Muscle of back (tissue), 11 donors: ENCODE data around the gene IL24. TPM values are rescaled to one million over a fixed set of nuclear protein-coding genes. Genes with fewer than 3 reads are reported as not detected.

ENCODE experiments used
- DNase-seq, 3 donors: peaks; one replicate each; pipeline versions ENCODE4 v3.0.0 to v3.0.0-alpha.2; 2013
- polyA plus RNA-seq, 10 donors: library from polyadenylated mRNA; unstranded; fragments of 120-200 nt; gene quantifications; one replicate each; pipeline ENCODE4 v1.2.1, GENCODE V29; 2013; ENCODE audit not compliant: insufficient read length in 10 of 10

IL24 gene
- polyA plus RNA-seq, 10 donors = 0.10 to 1.6 (median 0.16) TPM; not detected in 2

DNA sequence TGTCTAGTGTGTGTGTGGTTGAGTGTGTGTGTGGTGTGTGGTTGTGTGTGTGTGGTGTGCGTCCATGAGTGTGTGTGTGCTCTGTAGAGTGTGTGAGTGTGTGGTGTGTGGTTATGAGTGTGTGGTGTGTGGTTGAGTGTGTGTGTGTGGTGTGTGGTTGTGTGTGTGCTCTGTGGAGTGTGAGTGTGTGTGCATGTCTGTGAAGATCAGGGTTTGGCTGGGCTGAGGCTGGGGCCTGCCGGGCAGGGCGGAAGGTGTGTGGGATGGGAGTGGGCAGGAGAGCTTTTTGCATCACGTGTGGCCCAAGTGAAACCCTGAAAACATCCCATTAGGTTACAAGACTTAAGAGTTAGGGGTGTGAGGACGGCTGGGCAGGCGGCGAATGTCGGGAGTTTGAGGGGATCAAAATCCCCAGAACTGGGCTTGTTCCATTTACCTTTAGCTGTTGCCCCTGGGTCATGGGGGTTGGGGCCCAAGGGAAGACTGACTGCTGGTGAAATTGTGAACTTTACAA, 27.4 kb downstream of the IL24 start:
- DNase-seq = no peak

DNA sequence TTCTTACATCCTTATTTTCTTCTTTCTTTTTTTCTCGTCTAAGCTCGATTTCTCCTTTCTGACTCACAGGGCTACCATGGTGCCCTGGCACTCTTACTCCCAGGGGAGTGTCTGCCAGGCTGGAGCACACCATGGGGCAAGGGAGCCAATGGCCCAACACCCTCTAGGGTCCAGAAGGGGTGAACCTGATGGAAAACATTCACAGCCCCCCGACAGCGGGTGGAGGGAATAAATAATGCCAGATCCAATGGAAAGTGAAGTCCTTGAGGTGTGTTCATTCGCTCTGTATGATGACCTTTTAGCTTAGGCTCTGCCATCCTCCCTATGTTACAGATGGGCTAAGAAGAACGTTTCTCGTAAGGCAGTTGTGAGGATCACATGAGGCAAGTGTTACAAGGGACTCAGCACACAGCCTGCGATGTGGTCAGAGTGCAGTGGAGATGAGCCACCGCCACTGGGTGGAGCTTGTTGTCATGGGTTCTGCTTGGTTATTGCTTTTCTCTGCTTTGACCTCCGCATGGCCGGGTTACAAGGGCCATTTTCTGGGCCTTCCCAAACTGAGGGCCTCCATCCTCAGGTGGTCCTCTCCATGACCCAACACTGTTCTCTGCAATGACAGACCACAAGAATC, 28.0 kb downstream of the IL24 start:
- DNase-seq = peak in 1 of 3 donors; percentile 46

DNA sequence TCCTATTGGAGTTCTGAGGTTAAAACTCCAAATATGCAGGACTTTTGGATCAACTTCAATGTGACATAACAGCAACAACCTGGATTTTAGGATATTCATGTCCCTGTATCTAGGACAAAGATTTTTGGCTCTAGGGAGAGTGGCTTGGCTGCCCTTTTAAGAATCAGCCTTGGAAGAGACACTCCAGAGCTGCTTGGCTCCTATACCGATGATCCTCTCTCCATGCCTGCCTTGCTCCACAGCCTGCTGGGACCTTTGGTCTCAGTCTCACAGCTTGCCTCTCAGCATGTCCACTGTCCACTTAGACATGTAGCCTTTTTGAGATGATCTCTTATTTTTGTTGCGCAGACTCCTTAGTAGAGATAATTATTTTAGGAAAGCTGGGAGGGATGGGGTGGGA, 29.0 kb downstream of the IL24 start:
- DNase-seq = no peak

DNA sequence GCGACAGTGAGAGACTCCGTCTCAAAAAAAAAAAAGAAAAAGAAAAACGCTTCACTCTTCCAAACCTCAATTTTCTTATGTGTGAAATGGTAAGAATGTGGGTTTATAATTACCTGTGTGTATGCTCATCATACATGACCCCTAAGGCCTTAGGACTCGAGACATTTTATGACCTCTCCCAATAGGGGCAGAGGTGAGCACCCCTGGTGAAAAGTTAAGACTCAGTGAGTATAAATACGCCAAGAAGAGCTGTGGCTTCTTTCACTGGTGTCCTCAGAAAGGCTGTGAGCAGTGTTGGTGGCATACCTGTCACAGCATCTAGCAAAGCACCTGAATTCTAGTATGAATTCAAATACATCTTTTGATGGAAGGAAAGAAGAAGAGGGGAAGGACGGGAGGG, 32.3 kb downstream of the IL24 start:
- DNase-seq = no peak

- DNase-seq = no peak
Measured at GRCh38 chr1:206930210-206930798, 33.1 kb downstream of the IL24 start.

DNA sequence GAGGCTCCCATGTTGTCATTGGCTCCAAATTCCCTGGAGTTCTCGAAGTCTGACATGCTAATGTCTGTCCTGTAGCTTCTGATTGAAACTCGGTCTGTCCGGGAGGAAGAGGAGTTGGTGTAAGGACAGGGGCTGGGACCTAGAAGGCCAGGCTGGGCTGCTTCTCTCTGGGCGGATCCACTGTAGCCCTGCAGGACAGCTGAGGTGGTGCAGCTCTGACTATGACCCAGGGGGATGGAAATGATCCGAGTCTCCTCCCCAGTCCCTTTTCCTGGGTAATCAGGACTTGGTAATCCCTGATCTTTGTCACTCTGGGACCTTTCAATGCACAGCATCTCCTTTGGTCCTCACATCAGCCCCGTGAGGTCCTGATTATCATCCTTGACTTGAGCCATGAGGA, 34.5 kb downstream of the IL24 start:
- no peak for DNase-seq

DNA sequence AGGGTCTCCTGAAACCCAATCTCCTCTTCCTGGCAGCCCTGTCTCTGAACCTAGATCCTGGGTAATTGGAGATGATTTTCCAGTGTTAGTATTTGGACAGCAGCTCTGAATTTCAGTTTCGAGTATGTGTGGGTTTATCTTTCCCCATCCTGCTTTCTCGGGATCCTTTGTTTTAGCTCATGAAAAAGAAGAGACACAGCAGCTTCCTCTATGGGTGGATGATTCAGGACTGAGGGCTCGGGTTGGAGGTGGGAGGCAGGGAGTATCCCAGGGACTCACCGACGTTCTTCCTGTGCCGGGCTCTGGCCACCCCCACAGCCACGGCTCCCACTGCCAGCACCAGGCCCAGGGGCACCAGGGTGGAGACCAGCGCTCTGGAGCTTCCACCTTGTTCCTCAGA, 34.9 kb downstream of the IL24 start:
- no peak for DNase-seq

DNA sequence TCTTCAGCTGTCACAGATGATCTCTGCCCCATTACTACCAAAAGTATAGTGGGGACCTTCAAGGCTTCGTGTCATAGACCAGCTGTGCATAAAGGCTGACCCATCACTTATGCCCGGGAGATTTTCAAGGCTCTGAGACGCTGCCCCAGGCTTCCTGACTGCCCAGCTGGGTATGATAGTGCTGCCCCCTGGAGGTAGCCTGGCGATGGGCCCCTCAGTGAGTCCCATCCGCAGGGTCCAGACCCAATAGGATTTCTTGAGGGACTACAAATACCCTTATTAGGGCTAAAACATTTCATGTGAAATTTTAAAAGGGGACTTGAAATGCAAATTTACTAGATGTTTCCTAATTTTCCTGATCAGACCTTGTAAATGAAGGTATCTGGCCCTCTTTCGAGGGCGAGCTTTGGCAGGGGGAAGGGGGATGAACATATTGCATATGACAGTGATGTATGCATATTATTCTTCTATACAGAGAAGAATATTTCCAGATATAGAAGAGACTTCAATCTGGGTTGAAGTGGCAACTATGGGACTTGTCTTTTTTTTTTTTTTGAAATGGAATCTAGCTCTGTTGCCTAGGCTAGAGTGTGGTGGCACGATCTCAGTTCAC, 36.2 kb downstream of the IL24 start:
- DNase-seq = peak in 1 of 3 donors; percentile 21

DNA sequence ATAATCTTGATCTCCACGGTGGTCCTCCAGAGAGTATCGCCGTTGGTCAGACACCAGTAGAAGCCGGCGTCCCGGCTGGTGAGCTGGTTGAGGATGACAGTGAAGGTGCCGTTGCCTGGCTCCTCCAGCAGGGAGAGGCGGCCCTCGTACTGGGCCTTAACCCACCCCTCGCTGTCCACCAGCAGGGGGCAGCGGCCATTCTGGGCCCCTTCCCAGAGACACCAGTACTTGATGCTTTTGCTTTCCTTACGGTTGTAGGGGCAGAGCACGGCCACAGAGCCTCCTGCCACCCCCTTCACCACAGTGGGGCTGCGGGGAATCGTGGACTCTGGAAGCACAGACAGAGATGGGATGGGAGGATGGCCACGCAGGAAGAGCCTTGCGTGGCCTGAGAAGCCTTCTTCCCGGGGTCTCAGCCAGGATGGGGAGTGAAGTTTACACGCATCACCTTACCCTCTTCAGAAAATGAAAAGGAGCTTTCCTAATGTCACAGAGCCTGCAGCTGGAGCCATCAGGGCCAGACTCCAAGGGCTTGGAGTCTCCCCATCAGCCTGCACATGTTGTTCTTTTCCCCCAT, 38.3 kb downstream of the IL24 start:
- DNase-seq = no peak

DNA sequence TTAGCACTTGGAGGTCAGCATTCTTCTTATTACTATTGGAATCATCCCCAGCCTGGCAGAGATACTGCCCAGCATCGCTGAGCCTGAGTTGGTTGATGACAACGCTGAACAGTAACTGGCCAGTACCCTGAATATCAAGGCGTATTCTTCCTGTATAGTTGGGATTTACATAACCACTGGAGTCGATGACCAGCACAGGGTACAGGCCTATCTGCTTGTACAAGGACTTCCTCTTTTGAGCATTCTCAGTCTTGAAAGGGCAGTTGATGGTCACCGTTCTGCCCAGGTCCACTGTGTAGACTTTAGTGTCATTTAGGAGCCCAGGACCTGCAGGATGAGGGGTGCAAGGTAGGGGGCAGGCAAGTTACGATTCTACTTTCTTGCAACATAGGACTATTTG, 40.2 kb downstream of the IL24 start:
- DNase-seq = no peak

DNA sequence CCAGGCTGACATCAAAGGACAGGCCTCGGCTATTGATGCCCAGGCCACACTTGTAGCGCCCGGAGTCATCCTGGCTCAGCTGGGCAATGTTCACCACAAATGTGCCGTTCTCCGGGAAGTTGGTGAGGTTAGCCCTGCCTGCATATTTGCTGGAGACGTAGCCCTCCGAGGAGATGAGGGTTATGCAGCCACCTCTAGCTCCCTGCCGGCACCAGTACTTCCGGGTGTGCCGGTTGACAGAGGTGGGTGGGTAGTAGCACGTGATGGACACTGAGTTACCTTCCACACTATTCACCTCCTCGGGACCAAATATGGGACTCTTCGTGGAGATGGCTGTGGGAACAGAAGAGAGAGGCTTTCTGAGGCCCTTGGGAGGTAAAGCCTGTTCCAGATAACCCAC, 41.9 kb downstream of the IL24 start:
- no peak for DNase-seq

DNA sequence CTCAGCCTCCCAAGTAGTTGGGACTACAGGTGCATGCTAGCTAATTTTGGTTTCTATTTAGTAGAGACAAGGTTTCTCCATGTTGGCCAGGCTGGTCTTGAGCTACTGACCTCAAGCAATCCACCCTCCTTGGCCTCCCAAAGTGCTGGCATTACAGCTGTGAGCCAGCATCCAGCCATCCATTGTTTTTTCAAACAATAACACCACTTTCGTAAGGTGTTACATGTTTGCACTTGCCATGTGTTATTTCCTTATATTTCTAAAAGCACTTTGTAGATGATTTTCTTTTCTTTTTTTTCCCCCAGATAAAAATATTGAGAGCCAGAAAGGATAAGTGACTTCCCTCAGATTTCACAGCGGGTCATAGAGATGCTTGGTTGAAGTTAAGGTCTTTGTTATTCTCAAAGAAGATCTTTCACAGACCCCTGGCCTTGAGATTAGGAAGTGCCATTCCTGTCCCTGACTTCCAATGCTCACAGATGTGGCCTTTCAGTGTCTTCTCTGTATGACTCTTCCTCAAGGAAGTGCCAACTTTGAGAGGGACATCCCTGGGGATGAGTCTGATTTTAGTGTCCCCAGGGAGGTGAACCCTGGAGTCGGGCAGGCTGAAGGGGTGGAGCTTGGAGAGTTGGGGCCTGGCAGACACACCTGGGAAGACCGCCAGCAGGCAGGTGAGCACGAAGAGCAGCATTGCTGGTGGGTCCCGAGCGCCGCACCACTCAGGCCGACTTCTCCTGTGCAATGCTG, 42.8 kb downstream of the IL24 start:
- no peak for DNase-seq

DNA sequence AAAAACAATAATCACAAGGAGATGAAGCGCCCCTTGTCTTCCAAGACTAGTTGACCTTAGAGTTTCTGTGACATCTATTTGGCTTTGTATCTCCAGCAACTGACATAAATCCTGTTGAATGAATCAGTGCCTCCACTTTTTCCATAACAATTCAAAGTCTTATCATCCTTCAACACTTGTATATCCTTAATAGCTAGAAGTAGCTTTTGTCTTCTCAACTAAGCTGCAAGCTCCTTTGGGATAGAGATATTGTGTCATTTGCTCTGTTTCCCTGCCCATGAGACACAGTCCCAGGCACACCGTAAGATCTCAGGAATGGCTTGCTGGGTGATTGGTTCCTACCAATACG, 43.3 kb downstream of the IL24 start:
- DNase-seq = no peak

- DNase-seq = no peak
Measured at GRCh38 chr1:206941766-206942418, 44.6 kb downstream of the IL24 start.

- no peak for DNase-seq
Measured at GRCh38 chr1:206944703-206945102, 47.5 kb downstream of the IL24 start.

- no peak for DNase-seq
Measured at GRCh38 chr1:206945779-206946178, 48.5 kb downstream of the IL24 start.

- no peak for DNase-seq
Measured at GRCh38 chr1:206946261-206946660, 49.0 kb downstream of the IL24 start, which contains the start of gene PIGR. Gene PIGR, minus strand, starts transcription at chr1:206946466. Its CDS starts 5,935 bp downstream, at chr1:206940531.

- no peak for DNase-seq
Measured at GRCh38 chr1:206947255-206947654, 50.0 kb downstream of the IL24 start.

DNA sequence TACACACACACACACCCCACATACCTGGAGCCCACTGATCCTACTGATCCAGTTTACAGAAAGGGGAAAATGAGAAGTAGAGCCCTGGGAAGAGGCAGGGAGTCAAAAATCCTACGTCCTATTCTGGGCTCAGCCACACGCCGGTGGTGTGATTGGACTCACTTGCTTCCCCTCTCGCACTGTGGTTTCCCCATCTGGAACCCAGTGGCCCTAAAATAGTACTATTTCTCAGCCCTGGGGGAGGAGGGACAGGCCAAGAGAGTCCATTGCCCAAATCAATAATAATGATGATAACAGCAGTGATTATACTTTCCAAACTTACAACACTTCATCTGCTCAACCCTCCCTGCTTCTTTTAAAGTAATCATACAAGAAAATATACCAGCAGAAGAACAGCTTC, 52.0 kb downstream of the IL24 start:
- no peak for DNase-seq

- no peak for DNase-seq
Measured at GRCh38 chr1:206949641-206950040, 52.4 kb downstream of the IL24 start.

- no peak for DNase-seq
Measured at GRCh38 chr1:206951318-206952100, 54.3 kb downstream of the IL24 start.
